Measurements from ENCODE around the gene RPL38. TPM values are rescaled to one million over a fixed set of nuclear protein-coding genes. Genes with fewer than 3 reads are reported as not detected.

The RPL38 gene
- total RNA-seq, 1 donor from 2014 or later = 2,766 TPM

DNA sequence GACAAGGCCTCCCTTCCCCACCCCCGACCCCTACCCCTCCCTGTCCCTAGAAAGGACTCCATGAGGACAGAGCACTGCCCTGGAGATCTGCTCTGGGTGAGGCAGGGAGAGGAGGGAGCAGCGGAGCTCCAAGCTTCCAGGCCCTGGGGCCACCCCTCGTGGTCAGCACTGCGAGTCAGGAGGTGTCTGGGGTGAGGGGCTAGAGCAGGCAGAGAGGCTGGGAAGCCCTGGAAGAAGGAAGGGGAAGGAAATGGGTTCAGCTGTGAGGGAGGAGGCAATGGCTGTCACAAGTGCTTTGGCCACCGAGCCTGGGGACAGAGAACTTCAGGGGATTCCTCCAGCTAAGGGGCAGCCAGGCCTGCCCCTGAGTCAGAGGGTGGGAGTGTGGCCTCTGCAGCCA, 42.4 kb downstream of the RPL38 start:
- DNase-seq (ENCODE audit: low read depth in 2 of 2) = no peak

DNA sequence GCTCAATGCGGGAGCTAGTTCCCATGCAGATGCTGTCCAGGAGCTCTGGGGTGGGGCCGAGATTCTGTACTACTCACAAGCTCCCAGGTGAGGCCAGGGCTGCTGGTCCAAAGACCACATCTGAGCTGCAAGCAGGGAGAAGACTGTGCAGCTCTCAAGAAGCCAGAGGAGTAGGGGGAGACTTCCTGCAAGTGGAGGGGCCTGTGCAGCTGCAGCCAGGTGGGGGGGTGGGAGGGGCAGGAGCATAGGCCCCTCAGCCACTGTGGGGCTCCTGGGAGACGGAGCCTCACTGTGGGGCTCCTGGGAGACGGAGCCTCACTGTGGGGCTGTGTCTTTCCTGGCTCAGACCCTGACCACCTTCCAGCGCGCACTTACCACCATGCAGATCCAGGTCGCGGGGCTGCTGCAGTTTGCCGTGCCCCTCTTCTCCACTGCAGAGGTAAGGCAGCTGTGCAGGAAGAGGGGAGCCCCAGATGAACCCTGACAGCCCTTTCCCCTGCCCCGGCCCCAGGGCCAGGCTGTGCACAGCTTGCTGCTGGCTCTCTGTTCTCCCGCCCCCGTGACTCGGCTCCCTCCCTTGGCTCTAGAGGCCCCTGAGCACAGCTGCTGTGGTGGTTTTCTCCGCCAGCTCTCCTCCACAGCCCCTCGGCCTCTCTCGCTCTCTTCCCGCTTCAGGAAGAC, 46.3 kb downstream of the RPL38 start:
- no peak for DNase-seq (ENCODE audit: low read depth in 2 of 2)

DNA sequence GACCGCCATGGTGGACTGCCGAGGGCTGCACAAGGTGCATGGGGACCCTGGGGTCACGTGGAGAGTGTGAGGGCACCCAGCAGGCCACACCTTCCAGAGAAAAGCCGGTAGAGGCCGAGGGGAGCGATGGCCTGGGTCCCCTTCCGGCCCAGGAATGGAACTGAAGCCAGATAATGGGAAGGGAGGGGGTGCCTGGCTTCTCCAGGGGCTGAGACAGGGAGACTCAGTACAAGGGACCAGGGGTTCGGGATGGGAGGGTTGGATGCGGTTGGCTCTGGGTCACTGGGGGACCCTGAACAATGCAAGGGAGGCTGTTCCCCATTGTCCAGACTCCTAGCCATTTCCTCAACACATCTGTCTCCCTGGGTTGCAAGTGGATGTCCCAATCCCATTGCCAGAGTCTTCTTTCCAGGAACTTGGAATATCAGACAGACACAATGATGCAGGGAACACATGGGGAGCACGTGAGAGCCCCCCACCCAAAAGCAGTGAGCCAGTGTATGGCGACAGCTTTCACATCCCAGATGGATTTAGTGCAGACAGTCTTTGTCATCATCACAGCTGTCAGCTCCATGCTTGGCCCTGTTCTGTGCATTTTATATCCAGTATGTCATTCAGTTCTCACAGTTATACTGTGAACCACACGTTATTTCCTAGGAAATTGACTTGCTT, 47.0 kb downstream of the RPL38 start:
- DNase-seq (ENCODE audit: low read depth in 2 of 2) = no peak

DNA sequence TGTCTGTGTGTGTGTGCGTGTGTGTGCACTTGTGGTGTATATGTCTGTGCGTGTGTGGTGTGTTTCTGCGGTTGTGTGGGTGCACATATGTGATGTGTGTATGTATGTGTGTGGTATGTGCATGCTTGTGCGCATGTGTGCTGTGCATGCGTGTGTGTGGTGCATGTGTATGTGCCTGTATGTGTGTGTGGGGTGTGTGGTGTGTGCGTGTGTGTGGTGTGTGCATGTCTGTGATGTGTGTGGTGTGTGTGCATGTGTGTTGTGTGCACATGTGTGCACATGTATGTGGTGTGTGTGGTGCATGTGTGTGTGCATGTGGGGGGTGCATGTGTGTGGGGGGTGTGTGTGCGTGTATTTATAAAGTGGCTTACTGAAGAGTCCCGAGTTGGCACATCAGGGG, 47.6 kb downstream of the RPL38 start:
- DNase-seq (ENCODE audit: low read depth in 2 of 2) = no peak

DNA sequence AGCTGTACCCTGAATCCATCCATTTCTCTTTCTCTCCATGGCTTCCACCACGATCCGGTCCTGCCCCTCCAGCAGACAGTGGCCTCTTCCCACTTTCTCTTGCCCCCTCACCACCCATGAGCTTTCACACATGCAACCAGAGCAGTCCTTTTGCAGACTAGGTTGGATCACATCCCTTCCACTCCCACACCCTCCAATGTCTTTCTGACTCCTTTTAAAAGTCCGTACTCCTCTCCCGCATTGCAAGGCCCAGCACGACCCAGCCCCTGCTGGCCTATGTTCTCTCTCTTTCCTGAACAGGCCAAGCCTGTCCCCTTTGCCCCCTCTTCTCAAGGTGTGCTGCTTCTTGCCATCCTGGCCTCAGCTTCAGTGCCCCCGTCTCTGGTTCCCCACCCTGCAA, 48.1 kb downstream of the RPL38 start:
- no peak for DNase-seq (ENCODE audit: low read depth in 2 of 2)

DNA sequence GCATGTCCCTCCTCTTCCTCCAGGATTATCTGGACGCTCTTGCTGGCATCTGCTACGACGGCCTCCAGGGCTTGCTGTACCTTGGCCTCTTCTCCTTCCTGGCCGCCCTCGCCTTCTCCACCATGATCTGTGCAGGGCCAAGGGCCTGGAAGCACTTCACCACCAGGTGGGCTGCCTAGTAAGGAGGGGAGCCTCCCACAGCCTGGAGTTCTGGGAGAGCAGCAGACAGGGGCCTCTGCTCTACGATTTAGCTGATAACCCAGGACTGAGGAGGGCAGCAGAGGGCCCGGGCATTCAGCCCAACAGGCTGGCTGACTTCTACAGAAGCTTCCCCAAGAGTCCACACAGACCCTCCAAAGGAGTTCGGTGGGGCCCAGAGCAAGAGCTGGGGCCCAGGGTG, 48.7 kb downstream of the RPL38 start:
- no peak for DNase-seq (ENCODE audit: low read depth in 2 of 2)

DNA sequence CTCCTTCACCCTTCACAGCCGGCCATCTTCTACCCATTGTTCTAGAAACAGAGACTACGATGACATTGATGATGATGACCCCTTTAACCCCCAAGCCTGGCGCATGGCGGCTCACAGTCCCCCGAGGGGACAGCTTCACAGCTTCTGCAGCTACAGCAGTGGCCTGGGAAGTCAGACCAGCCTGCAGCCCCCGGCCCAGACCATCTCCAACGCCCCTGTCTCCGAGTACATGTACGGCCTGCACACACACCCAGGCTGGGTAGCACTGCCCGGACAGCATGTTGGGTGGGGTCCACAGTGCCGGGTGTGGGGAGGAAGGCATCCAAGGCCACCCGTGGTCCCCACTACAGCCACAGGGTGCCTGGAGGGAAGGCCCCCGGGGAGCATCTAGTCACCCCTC, 49.6 kb downstream of the RPL38 start:
- DNase-seq (ENCODE audit: low read depth in 2 of 2) = no peak

DNA sequence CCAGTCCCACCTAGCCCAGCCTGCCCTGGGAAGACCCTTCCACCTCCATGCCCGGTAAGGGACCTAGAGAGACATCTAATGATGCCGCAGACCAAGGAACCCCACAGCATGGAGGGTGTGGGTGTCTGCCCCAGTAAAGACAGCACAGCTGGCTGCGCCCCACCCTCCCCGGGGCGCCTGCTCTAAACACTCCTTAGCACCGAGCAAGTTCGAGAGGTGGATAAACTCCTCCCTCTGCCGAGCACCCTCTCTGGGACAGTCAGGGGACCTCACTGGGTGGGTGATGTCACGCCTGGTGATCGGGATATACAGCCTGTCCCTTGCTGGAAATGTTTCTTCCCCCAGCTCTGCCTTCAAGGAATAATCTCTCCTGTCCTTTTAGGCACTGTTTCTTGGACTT, 53.8 kb downstream of the RPL38 start:
- DNase-seq (ENCODE audit: low read depth in 2 of 2) = no peak

DNA sequence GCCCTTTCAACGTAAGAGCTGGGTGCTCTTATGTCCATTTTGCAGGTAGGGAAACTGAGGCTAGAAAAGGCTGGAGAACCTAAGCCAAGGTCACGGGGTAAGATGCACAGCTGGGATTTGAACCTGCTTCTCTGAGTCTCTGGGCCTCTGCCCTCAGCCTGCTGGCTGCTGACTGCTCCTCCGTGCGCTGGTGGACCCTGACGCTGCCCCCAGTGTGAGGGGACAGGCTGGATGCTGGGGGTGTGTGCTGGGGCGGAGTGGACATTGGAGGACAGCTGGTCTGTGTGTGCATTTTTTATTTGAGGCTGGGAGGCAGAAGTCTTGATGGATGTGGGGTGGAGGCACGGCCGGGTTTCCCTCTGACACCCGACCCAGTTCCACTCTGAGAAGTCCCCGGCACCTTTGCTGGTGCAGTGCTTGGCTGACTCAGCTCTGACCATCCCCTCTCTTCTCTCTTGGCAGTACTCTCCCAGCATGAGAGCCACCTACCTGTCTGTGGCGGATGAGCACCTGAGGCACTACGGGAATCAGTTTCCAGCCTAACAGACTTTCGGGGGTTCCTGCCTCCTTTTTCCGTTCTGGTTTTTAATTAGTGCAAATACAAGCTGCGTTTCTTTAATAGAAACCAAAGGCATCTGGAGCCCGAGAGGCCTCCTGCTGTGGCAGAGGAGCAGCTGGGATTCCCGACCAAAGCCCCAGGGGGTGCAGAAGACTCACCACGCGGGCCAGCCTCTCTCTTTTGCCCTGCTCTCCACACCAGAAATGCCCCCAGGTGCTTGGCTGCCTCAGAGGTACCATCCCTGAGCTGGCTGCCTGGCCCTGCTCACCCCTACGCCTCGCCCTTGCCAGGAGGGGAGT, 56.4 kb downstream of the RPL38 start:
- DNase-seq (ENCODE audit: low read depth in 2 of 2) = no peak

Other genes with a start within 250 kb of the RPL38 start
- 0.51 and 0.90 TPM in 2 replicates for gene TTYH2, start 9.9 kb downstream of the RPL38 start, total RNA-seq
- 0.13 TPM in 1 of 2 replicates, not detected in the other for gene DNAI2, start 70.6 kb downstream of the RPL38 start, total RNA-seq
- gene KIF19, start 122.5 kb downstream of the RPL38 start, total RNA-seq = 1.5 and 1.8 TPM in 2 replicates
- not detected in 2 replicates for gene BTBD17, start 158.2 kb downstream of the RPL38 start, total RNA-seq
- 0.13 TPM in 1 of 2 replicates, not detected in the other for gene GPR142, start 163.8 kb downstream of the RPL38 start, total RNA-seq
- gene GPRC5C, start 228.4 kb downstream of the RPL38 start, total RNA-seq = 2.3 and 10.0 TPM in 2 replicates